IMR-90 (cell line): Measurements from ENCODE around the gene PCDHGA9. TPM values are rescaled to one million over a fixed set of nuclear protein-coding genes. Genes with fewer than 3 reads are reported as not detected.

ENCODE experiments used
- ATAC-seq: fragments of 200-7000 bp; cut with Tn5 transposase; 2 replicates; pipeline ENCODE4 v1.9.1; 2020; ENCODE audit warnings: low read depth, mild to moderate bottlenecking, moderate library complexity
- BruUV-seq: library from RNA; stranded (reverse); fragments of 400-500 nt; replicated peaks from 2 replicates; lab custom pipeline; 2021; lab: Mats Ljungman, UMichigan
- CTCF ChIA-PET: fragments of 300-600 bp; formaldehyde crosslinking; extraction: SDS; loops from one replicate; lab custom pipeline; 2021; ENCODE audit warnings: antibody characterized with exemption; lab: Yijun Ruan, JAX
- POLR2A ChIA-PET: fragments of 300-600 bp; sonication (Branson Sonifier 250); formaldehyde crosslinking; loops from one replicate; lab custom pipeline; 2022; ENCODE audit warnings: antibody characterized with exemption; ENCODE audit not compliant: unreplicated experiment; lab: Charles Lee
- DNase-seq: peaks from one replicate; pipeline ENCODE4 v3.0.0; 2013
- H2AFZ ChIP-seq: replicated peaks from 2 replicates; pipeline ENCODE3; 2013; ENCODE audit warnings: low read length, mild to moderate bottlenecking; ENCODE audit not compliant: poor library complexity
- H2AK5ac ChIP-seq: 2 replicates; pipeline ENCODE4 v1.6.1; 2013; ENCODE audit warnings: low read depth, low read length, inconsistent platforms
- H2AK9ac ChIP-seq: replicated peaks from 2 replicates; pipeline ENCODE3; 2013; ENCODE audit warnings: mild to moderate bottlenecking, low read depth, low read length, moderate library complexity; ENCODE audit not compliant: poor library complexity
- H2BK120ac ChIP-seq: 2 replicates; pipeline ENCODE4 v1.6.1; 2013; ENCODE audit warnings: low read depth, low read length, inconsistent platforms
- H2BK15ac ChIP-seq: 3 replicates; pipeline ENCODE4 v1.6.1; 2013; ENCODE audit warnings: low read depth, low read length, inconsistent platforms
- H2BK20ac ChIP-seq: 2 replicates; pipeline ENCODE4 v1.6.1; 2013; ENCODE audit warnings: low read depth, mild to moderate bottlenecking, inconsistent platforms, low read length, moderate library complexity
- H2BK5ac ChIP-seq: 2 replicates; pipeline ENCODE4 v1.6.1; 2013; ENCODE audit warnings: mild to moderate bottlenecking, low read depth, low read length, inconsistent platforms; ENCODE audit not compliant: poor library complexity, severe bottlenecking
- H3K14ac ChIP-seq: replicated peaks from 2 replicates; pipeline ENCODE4 v1.6.1; 2013; ENCODE audit warnings: low read depth, low read length, inconsistent platforms
- H3K18ac ChIP-seq: 2 replicates; pipeline ENCODE4 v1.6.1; 2013; ENCODE audit warnings: low read depth, low read length, control low read depth
- H3K23ac ChIP-seq: 2 replicates; pipeline ENCODE4 v1.6.1; 2013; ENCODE audit warnings: low read depth, low read length, inconsistent platforms
- H3K27ac ChIP-seq: 2 replicates; pipeline ENCODE4 v1.5.1; 2013; ENCODE audit warnings: mild to moderate bottlenecking, control low read depth, low read length; ENCODE audit not compliant: insufficient read depth
- H3K27me3 ChIP-seq: 2 replicates; pipeline ENCODE4 v1.6.1; 2013; ENCODE audit warnings: low read length; ENCODE audit not compliant: control insufficient read depth, insufficient read depth
- H3K36me3 ChIP-seq: 2 replicates; pipeline ENCODE4 v1.6.1; 2013; ENCODE audit warnings: low read length, mixed read lengths; ENCODE audit not compliant: control insufficient read depth, insufficient read depth
- H3K4ac ChIP-seq: 2 replicates; pipeline ENCODE4 v1.6.1; 2013; ENCODE audit warnings: low read depth, low read length, inconsistent platforms
- H3K4me1 ChIP-seq: 2 replicates; pipeline ENCODE4 v1.6.1; 2013; ENCODE audit warnings: low read length, mixed read lengths; ENCODE audit not compliant: control insufficient read depth, insufficient read depth
- H3K4me2 ChIP-seq: 2 replicates; pipeline ENCODE4 v1.6.1; 2013; ENCODE audit warnings: low read depth, mild to moderate bottlenecking, control low read depth, low read length, moderate library complexity
- H3K4me3 ChIP-seq: 2 replicates; pipeline ENCODE4 v1.5.1; 2013; ENCODE audit warnings: low read depth, mild to moderate bottlenecking, control low read depth, low read length, moderate library complexity; ENCODE audit not compliant: insufficient read depth
- H3K56ac ChIP-seq: 2 replicates; pipeline ENCODE4 v1.6.1; 2013; ENCODE audit warnings: low read length, inconsistent platforms; ENCODE audit not compliant: insufficient read depth; ENCODE audit errors: extremely low read depth
- H3K79me1 ChIP-seq, 2 experiments: 2 replicates each; pipeline ENCODE4 v1.6.1; 2013; ENCODE audit warnings: low read length in 2 of 2, inconsistent platforms in 1 of 2, low read depth in 1 of 2
- H3K9ac ChIP-seq: 2 replicates; pipeline ENCODE4 v1.6.1; 2013; ENCODE audit warnings: low read depth, low read length, control low read depth
- H3K9me1 ChIP-seq: 2 replicates; pipeline ENCODE4 v1.6.1; 2013; ENCODE audit warnings: low read length, inconsistent platforms; ENCODE audit not compliant: insufficient read depth
- H3K9me3 ChIP-seq: 2 replicates; pipeline ENCODE4 v1.6.1; 2013; ENCODE audit warnings: low read length; ENCODE audit not compliant: control insufficient read depth, insufficient read depth
- H4K20me1 ChIP-seq: 2 replicates; pipeline ENCODE4 v1.6.1; 2013; ENCODE audit warnings: low read length, inconsistent platforms; ENCODE audit not compliant: insufficient read depth
- H4K5ac ChIP-seq: 2 replicates; pipeline ENCODE4 v1.6.1; 2013; ENCODE audit warnings: mild to moderate bottlenecking, low read depth, low read length, control low read depth
- H4K8ac ChIP-seq, 2 experiments: 2 replicates each; pipeline ENCODE4 v1.6.1; 2013; ENCODE audit warnings: low read depth in 2 of 2, low read length in 2 of 2, control low read depth in 1 of 2, inconsistent platforms in 1 of 2
- H4K91ac ChIP-seq: 2 replicates; pipeline ENCODE4 v1.6.1; 2013; ENCODE audit warnings: low read depth, low read length, inconsistent platforms; ENCODE audit not compliant: insufficient read depth
- BHLHE40 ChIP-seq: fragments of 150-350 bp; IDR thresholded peaks from 2 replicates; pipeline ENCODE4 v1.6.1; 2016; ENCODE audit warnings: mild to moderate bottlenecking, low read depth, low read length
- CEBPB ChIP-seq: IDR thresholded peaks from 2 replicates; pipeline ENCODE4 v1.6.1; 2012; ENCODE audit warnings: low read depth, low read length, improper control_type of control experiment
- CHD1 ChIP-seq: IDR thresholded peaks from 2 replicates; pipeline ENCODE4 v1.6.1; 2012; ENCODE audit warnings: low read depth, low read length, improper control_type of control experiment
- CTCF ChIP-seq: conservative IDR thresholded peaks from 2 replicates; pipeline ENCODE4 v1.5.1; 2012; ENCODE audit warnings: mild to moderate bottlenecking, low read depth, low read length, improper control_type of control experiment
- ELK1 ChIP-seq: fragments of 150-350 bp; IDR thresholded peaks from 2 replicates; pipeline ENCODE4 v1.6.1; 2016; ENCODE audit warnings: low read depth, mild to moderate bottlenecking, low read length, moderate library complexity, borderline replicate concordance
- FOS ChIP-seq: fragments of 150-350 bp; IDR thresholded peaks from 2 replicates; pipeline ENCODE4 v1.6.1; 2016; ENCODE audit warnings: low read depth, low read length
- MAFK ChIP-seq: IDR thresholded peaks from 2 replicates; pipeline ENCODE4 v1.6.1; 2012; ENCODE audit warnings: low read depth, low read length, improper control_type of control experiment
- MAZ ChIP-seq: IDR thresholded peaks from 2 replicates; pipeline ENCODE4 v1.6.1; 2012; ENCODE audit warnings: low read depth, mild to moderate bottlenecking, low read length, improper control_type of control experiment, moderate library complexity, borderline replicate concordance
- MXI1 ChIP-seq: IDR thresholded peaks from 2 replicates; pipeline ENCODE4 v1.6.1; 2012; ENCODE audit warnings: low read depth, mild to moderate bottlenecking, low read length, moderate library complexity, borderline replicate concordance
- NFE2L2 ChIP-seq: fragments of 150-350 bp; IDR thresholded peaks from 2 replicates; pipeline ENCODE4 v1.6.1; 2016; ENCODE audit warnings: low read depth, mild to moderate bottlenecking, low read length
- POLR2A ChIP-seq: IDR thresholded peaks from 2 replicates; pipeline ENCODE4 v1.6.1; 2012; ENCODE audit warnings: mild to moderate bottlenecking, low read depth, low read length
- RAD21 ChIP-seq: IDR thresholded peaks from 2 replicates; pipeline ENCODE4 v1.6.1; 2012; ENCODE audit warnings: low read length, improper control_type of control experiment
- RCOR1 ChIP-seq: IDR thresholded peaks from 2 replicates; pipeline ENCODE4 v1.6.1; 2012; ENCODE audit warnings: mild to moderate bottlenecking, low read length, improper control_type of control experiment; ENCODE audit not compliant: insufficient replicate concordance
- RFX5 ChIP-seq: IDR thresholded peaks from 2 replicates; pipeline ENCODE4 v1.8.0; 2012; ENCODE audit warnings: low read depth, mild to moderate bottlenecking, low read length, moderate library complexity
- SMC3 ChIP-seq: fragments of 150-350 bp; IDR thresholded peaks from 2 replicates; pipeline ENCODE4 v1.6.1; 2016; ENCODE audit warnings: low read depth, mild to moderate bottlenecking, antibody characterized with exemption, low read length, moderate library complexity
- USF2 ChIP-seq: fragments of 150-350 bp; IDR thresholded peaks from 2 replicates; pipeline ENCODE4 v1.6.1; 2017; ENCODE audit warnings: mild to moderate bottlenecking, antibody characterized with exemption, low read length, low read depth
- WGBS, 2 experiments: methylation state at CpG; one replicate each; pipeline versions ENCODE4 v1.1.5 to v1.1.7; 2013; ENCODE audit warnings: missing lambda C conversion rate in 2 of 2; ENCODE audit not compliant: insufficient read length in 1 of 2; ENCODE audit errors: extremely low coverage in 2 of 2; 5-methylcytosine and 5-hydroxymethylcytosine counted together
- dilution Hi-C: fragments of 300-500 bp; cut with HindIII; formaldehyde crosslinking; loops from one replicate; pipeline ENCODE4 v1.14.3; 2018; ENCODE audit warnings: low sequenced_read_pairs; ENCODE audit not compliant: unreplicated experiment
- in situ Hi-C: fragments of 300-500 bp; cut with MboI; formaldehyde crosslinking; loops from 3 replicates; pipeline ENCODE4 v1.14.3; 2019; ENCODE audit warnings: low sequenced_read_pairs, inconsistent platforms, mixed read lengths
- intact Hi-C: fragments of 100-400 bp; cut with micrococcal nuclease; formaldehyde crosslinking; loops from 2 replicates; pipeline ENCODE4 v1.10.0; 2022
- polyA plus RNA-seq, 3 experiments: library from polyadenylated mRNA; depleted of rRNA; stranded (reverse); fragments of >200 nt; gene quantifications; 2 replicates each; pipeline ENCODE4 v1.2.3, GENCODE V29; 2012; ENCODE audit warnings: low replicate concordance in 1 of 3
- total RNA-seq: library from RNA; depleted of rRNA; stranded (reverse); fragments of >200 nt; gene quantifications from 2 replicates; pipeline ENCODE4 v1.2.3, GENCODE V29; 2012

The PCDHGA9 gene
- total and polyA plus RNA-seq, 2 of the 4 experiments (the other 2 are of a cell fraction): 1.8 to 4.5 TPM

GRCh38 chr5:141393267-141393666 lies 9.3 kb upstream of the PCDHGA9 start:
- H4K5ac ChIP-seq: no peak overlapping the region
- no peak overlapping the region for H2AK9ac ChIP-seq
- H4K91ac ChIP-seq: no peak overlapping the region
- H3K9ac ChIP-seq: no peak overlapping the region
- no peak overlapping the region for H2BK20ac ChIP-seq
- ChIA-PET POLR2A (no interaction called here), CTCF (no interaction called here)
- DNase-seq (no peak), ATAC-seq (no peak)
- no peak overlapping the region for H3K18ac ChIP-seq
- peaks cover 24% of the 10 kb centered on the region for H3K36me3 ChIP-seq
- no peak overlapping the region for H3K4me3 ChIP-seq
- H4K8ac ChIP-seq: no peak overlapping the region
- no peak overlapping the region for H3K14ac ChIP-seq
- H2AK5ac ChIP-seq: no peak overlapping the region
- no peak overlapping the region for H2BK15ac ChIP-seq
- 47% methylated on average over 13 of the region's 21 CpGs; no CpG with 5 or more reads in 1 of the 2 experiments for WGBS, 2 experiments
- BruUV-seq: no TSS peak
- dilution Hi-C loops (no loop called here), intact Hi-C loops (no loop called here), in situ Hi-C loops (no loop called here)
- no peak overlapping the region for H2BK120ac ChIP-seq
- H3K4me1 ChIP-seq: peaks cover 1% of the 10 kb centered on the region; the same call in 1 of the 2 replicates
- no peak overlapping the region for H3K4ac ChIP-seq
- H2AFZ ChIP-seq: no peak overlapping the region
- H3K27ac ChIP-seq: no peak overlapping the region
- H3K9me3 ChIP-seq: peaks cover 48% of the 10 kb centered on the region
- H4K20me1 ChIP-seq: no peaks in the 10 kb centered on the region
- peaks cover 5 to 7% of the 10 kb centered on the region in 2 experiments; a peak in 3 of 4 replicates for H3K79me1 ChIP-seq
- TF ChIP-seq NFE2L2 (no peak), ELK1 (no peak), POLR2A (no peak), RFX5 (no peak), CTCF (no peak), USF2 (no peak), SMC3 (no peak), MAZ (no peak), CHD1 (no peak), MXI1 (no peak), RCOR1 (no peak), CEBPB (no peak), BHLHE40 (no peak), RAD21 (no peak), FOS (no peak), MAFK (no peak)
- no peak overlapping the region for H3K56ac ChIP-seq
- no peak overlapping the region for H3K23ac ChIP-seq
- H3K4me2 ChIP-seq: no peak overlapping the region
- no peak overlapping the region for H2BK5ac ChIP-seq
- no peaks in the 10 kb centered on the region for H3K9me1 ChIP-seq
- no peaks in the 10 kb centered on the region for H3K27me3 ChIP-seq
